ENCODE data around the gene ZNF71. TPM values are rescaled to one million over a fixed set of nuclear protein-coding genes. Genes with fewer than 3 reads are reported as not detected.

ZNF71 gene
- total RNA-seq, 1 donor from 2014 or later: 6.6 TPM

GRCh38 chr19:56613639-56614038 lies 18.5 kb downstream of the ZNF71 start:
- ATAC-seq (ENCODE audit: poor library complexity) (no peak), DNase-seq (no peak)
- intact Hi-C loops (cut with DNase I): no loop called here

GRCh38 chr19:56617531-56617930 lies 22.4 kb downstream of the ZNF71 start:
- DNase-seq (no peak), ATAC-seq (ENCODE audit: poor library complexity) (no peak)
- intact Hi-C loops (cut with DNase I): no loop called here

- intact Hi-C loops (cut with DNase I): no loop called here
- no peak for ATAC-seq (ENCODE audit: poor library complexity)
- no peak for DNase-seq
These were observed 24.0 kb downstream of the ZNF71 start for GRCh38 chr19:56619121-56619520.

DNA sequence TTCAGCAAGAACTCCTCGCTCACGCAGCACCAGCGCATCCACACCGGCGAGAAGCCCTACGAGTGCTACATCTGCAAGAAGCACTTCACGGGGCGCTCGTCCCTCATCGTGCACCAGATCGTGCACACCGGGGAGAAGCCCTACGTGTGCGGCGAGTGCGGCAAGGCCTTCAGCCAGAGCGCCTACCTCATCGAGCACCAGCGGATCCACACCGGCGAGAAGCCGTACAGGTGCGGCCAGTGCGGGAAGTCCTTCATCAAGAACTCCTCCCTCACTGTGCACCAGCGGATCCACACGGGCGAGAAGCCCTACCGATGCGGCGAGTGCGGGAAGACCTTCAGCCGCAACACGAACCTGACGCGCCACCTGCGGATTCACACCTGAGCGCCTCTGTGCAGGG lies 27.3 kb downstream of the ZNF71 start:
- ATAC-seq (ENCODE audit: poor library complexity) (no peak), DNase-seq (no peak)
- intact Hi-C loops (cut with DNase I): no loop called here

- no peak for ATAC-seq (ENCODE audit: poor library complexity)
- no peak for DNase-seq
- intact Hi-C loops (cut with DNase I): no loop called here
These were observed 27.9 kb downstream of the ZNF71 start for GRCh38 chr19:56623006-56623405.

GRCh38 chr19:56625708-56626107 lies 30.6 kb downstream of the ZNF71 start:
- no peak for DNase-seq
- intact Hi-C loops (cut with DNase I): no loop called here
- ATAC-seq (ENCODE audit: poor library complexity): no peak

DNA sequence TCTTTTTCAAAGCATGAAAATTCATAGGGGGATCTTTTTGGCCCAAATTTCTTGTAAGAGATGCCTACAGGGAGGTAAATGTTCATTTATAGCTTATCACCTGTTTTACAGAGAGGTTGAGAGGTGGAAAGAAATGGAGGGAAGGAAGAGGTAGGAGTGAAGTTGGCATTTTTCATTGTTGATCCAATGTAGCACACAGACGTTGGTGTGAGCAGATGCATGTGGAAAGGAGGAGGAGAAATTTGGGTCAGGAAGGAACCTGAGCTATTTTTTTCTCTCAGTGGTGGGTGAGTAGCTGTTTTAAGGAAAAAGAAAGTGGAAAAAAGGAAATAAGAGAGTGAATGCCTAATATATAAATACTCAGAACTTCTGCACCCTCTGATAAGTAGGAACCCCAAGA lies 37.9 kb downstream of the ZNF71 start:
- DNase-seq (no peak), ATAC-seq (ENCODE audit: poor library complexity) (no peak)
- intact Hi-C loops (cut with DNase I): no loop called here

DNA sequence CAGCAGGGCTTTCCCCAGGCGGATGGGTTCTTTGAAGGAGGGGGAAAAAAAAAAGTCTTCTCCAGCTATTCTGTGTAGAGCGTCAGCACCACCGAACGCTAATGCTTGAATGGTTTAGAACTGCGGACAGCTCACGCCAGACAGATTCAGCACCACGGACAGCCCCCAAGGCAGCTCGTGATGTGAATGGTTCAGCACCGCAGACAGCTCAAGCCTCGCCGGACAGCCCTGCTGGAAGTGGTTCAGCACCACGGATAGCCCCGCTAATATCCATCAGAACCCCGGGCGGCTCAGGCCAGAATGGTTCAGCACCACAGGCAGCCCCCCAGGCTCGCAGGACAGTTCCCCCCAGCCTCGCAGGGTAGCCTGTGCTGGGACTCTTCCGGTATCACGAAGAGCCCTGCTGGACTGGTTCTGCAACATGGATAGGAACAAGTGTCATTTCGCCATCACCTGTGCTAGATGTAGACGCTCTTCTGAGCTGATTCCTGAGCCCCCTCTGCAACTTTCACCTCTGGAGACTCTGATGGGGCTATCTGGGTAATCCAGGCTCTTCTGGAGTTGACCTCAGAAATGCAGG lies 43.0 kb downstream of the ZNF71 start:
- ATAC-seq (ENCODE audit: poor library complexity): peak; percentile 88
- intact Hi-C loops (cut with DNase I): no loop called here
- DNase-seq: peak; percentile 79

DNA sequence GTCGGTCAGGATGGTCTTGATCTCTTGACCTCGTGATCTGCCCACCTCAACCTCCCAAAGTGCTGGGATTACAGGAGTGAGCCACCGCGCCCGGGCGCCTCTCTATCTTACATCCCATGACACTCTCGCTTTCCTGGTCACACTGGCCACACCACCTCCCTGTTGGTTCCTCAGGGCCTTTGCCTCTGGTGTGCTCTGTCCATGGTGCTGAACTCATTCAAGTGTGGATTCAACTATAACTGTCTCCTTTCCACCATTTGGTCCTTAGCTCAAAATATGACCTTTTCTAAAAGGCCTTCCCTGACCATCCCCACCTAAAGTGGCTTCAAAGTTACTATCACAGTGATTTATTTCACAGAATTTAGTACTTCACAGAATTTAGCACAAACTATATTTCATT lies 44.1 kb downstream of the ZNF71 start:
- no peak for ATAC-seq (ENCODE audit: poor library complexity)
- DNase-seq: no peak
- intact Hi-C loops (cut with DNase I): no loop called here

GRCh38 chr19:56642711-56643459 lies 47.8 kb downstream of the ZNF71 start, which contains the start of gene SMIM17:
SMIM17 (plus strand) TSS chr19:56643159; CDS start chr19:56645668, 2,509 bp downstream.
- intact Hi-C loops (cut with DNase I): no loop called here
- no peak for DNase-seq
- no peak for ATAC-seq (ENCODE audit: poor library complexity)

DNA sequence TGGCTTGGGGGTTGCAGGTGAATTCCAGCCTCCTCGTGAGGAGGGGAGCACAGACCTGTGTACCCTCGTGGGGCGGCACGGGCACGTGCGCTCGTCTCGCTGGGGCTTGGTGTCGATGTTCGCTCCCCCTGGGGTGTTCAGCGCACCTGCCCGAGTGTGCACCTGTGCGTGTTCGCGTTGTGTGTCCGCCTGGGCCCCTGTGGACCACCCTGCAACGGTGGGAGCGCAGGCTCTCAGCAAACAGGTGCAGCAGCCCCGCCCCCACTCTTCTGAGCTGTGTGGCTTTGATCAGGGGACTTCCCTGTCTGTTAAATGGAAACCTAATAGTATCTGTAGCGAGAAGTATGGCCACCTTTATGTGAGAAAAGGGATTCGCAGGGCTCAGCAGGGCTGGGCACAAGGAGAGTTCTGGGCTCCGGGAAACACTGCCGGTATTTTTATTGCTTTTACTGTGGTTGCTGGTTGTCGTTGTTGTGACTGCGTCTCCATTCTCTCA lies 48.4 kb downstream of the ZNF71 start:
- DNase-seq: no peak
- no peak for ATAC-seq (ENCODE audit: poor library complexity)
- intact Hi-C loops (cut with DNase I): no loop called here

DNA sequence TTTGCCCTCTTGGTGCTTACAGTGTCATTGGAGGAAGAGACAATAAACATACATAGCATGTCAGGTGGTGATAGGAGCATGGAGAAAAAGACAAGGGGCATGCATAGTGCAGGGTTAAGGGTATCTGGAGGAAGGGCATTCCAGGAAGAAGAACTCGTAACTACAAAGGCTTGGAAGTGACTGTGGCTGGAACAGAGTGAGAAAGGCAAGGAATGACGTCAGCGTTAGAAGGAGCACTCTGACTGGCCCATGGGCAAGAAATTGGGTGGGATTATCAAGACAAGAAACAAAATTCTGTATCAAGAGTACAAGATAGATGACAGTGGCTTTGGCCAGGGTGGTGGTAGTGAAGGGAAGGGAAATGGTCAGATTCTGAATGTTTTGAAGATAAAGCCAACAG lies 59.0 kb downstream of the ZNF71 start:
- DNase-seq (no peak), ATAC-seq (ENCODE audit: poor library complexity) (no peak)
- intact Hi-C loops (cut with DNase I): no loop called here

DNA sequence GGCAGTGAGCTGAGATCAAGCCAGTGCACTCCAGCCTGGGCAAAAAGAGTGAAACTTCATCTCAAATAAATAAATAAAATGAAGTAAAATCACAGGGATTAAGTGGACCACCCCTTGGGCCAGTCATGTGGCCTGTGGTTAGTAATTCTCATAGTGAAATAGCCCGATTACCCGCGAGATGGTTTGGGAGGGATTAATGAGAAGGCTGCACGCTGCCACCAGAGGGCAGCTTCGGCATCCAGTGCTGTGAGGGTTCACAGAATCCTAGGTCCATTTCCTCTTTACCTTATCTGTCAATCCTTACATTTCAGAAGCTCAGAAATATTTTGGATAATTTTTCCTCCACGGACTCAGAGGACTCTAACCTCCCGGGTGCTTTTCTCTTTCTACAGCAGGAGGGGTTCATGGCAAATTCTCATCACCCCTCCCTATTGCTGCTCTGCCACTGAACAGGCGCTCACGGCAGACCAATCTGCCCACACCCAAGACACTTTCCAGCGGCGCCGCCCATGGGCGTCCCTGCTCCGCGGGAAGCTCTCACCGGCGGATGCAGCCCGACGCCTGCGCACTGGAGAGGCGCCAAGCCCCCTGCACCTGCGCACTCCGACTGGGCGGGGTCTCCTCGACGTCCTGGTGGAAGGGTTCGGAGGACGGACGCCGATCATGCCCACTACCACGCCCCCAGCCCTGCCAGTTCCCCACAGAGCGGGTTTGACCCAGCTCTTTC lies 65.4 kb downstream of the ZNF71 start:
- intact Hi-C loops (cut with DNase I): no loop called here
- no peak for DNase-seq
- ATAC-seq (ENCODE audit: poor library complexity): peak; percentile 57

DNA sequence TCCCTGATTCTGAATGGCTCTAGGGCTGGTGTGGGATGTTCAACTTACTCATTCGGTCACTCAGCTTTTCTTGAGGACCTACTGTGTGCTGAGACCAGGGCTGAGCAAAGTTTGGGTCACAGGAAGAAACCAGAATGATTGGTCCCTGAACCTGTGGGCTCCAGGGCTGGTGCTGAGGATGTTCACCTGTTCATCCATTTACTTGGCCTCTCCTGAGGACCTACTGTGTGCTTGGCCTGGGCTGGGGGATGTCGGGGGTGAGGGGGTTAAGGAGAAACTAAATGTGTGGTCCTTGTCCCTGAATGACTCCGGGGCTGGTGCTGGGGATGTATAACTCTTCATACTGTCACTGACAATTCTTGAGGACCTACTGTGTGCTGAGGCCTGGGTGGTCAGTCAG lies 66.1 kb downstream of the ZNF71 start:
- no peak for ATAC-seq (ENCODE audit: poor library complexity)
- no peak for DNase-seq
- intact Hi-C loops (cut with DNase I): no loop called here

DNA sequence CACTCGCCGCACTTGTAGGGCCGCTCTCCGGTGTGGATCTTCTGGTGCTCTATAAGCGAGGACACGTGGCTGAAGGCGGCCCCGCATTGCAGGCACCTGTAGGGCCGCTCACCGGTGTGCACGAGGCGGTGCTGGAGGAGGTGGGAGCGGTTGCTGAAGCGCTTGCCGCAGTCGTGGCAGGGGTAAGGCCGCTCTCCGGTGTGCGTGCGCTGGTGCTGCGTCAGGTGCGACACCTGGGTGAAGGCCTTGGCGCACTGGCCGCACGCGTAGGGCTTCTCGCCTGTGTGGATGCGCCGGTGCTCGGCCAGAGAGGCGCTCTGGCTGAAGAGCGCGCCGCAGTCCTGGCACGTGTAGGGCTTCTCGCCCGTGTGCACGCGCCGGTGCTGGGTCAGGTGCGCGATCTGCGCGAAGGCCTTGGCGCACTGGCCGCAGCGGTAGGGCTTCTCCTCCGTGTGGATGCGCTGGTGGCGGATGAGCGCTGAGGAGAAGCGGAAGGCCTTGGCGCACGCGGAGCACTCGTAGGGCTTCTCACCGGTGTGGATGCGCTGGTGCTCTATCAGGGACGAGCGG lies 68.9 kb downstream of the ZNF71 start:
- intact Hi-C loops (cut with DNase I): no loop called here
- DNase-seq (no peak), ATAC-seq (ENCODE audit: poor library complexity) (no peak)

- DNase-seq (no peak), ATAC-seq (ENCODE audit: poor library complexity) (peak; percentile 7)
- intact Hi-C loops (cut with DNase I): no loop called here
These were observed 69.4 kb downstream of the ZNF71 start for GRCh38 chr19:56664511-56664910.

- intact Hi-C loops (cut with DNase I): no loop called here
- DNase-seq (no peak), ATAC-seq (ENCODE audit: poor library complexity) (no peak)
These were observed 72.3 kb downstream of the ZNF71 start for GRCh38 chr19:56667311-56667870.

GRCh38 chr19:56668676-56669075 lies 73.6 kb downstream of the ZNF71 start:
- intact Hi-C loops (cut with DNase I): no loop called here
- no peak for ATAC-seq (ENCODE audit: poor library complexity)
- DNase-seq: no peak

DNA sequence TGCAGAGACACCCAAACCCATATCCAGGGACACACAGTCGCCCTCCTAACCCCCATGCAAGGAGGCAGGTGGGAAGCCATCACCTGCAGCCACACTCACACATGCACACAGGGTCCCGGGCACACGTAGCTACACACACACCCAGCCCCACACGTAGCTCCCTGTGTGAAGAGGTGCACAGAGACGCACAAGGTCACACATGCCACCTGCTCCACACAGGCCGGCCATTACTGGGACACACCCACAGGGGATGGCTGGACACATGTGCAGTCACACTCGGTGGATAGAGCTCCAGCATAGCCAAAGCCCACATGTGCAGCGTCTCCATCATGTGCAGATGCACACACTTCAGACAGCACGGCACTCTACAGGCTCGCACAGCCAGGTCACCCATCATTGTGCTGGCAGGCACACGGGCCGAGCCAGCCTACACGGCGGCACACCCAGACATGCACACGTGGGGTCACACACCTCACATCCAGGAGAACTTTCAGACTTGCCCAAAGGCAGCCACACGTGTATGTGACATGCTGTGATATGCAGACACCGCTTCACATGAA lies 75.4 kb downstream of the ZNF71 start:
- ATAC-seq (ENCODE audit: poor library complexity): no peak
- intact Hi-C loops (cut with DNase I): no loop called here
- no peak for DNase-seq
